H1 (cell line): Measurements from ENCODE around the gene EHD4.

Experiments
- ATF3 ChIP-seq: IDR thresholded peaks from 2 replicates; pipeline ENCODE4 v1.6.1; 2011; ENCODE audit warnings: low read depth, mild to moderate bottlenecking, low read length; ENCODE audit not compliant: insufficient read depth
- CBX5 ChIP-seq: fragments of 300-800, 300-1000 bp; sonication (generic); IDR thresholded peaks from 2 replicates; pipeline ENCODE4 v1.7.1; 2016; ENCODE audit warnings: antibody characterized with exemption, low read length, low read depth
- CBX8 ChIP-seq: fragments of 300-800, 300-1000 bp; sonication (generic); IDR thresholded peaks from 2 replicates; pipeline ENCODE4 v1.7.1; 2016; ENCODE audit warnings: low read depth, low read length, borderline replicate concordance
- EZH2 ChIP-seq: fragments of 200-600 bp; sonication (generic); IDR thresholded peaks from 2 replicates; pipeline ENCODE4 v1.7.1; 2012; ENCODE audit warnings: low read depth, mild to moderate bottlenecking, moderate library complexity, low read length, inconsistent platforms; ENCODE audit not compliant: severe bottlenecking
- MAX ChIP-seq: IDR thresholded peaks from 2 replicates; pipeline ENCODE4 v1.6.1; 2012; ENCODE audit warnings: inconsistent platforms
- POLR2A ChIP-seq, 2 experiments: IDR thresholded peaks; 1 replicate in 1 of 2; 2 replicates in 1 of 2; pipeline ENCODE4 v1.6.1; 2011; ENCODE audit warnings: low read depth in 2 of 2, low read length in 2 of 2, mild to moderate bottlenecking in 2 of 2; ENCODE audit errors: control extremely low read depth in 1 of 2
- POLR2AphosphoS5 ChIP-seq: IDR thresholded peaks from 2 replicates; pipeline ENCODE4 v1.6.1; 2011; ENCODE audit warnings: low read depth, low read length
- SIRT6 ChIP-seq: IDR thresholded peaks from one replicate; pipeline ENCODE4 v1.7.1; 2012; ENCODE audit warnings: low read length, inconsistent platforms
- TAF1 ChIP-seq: IDR thresholded peaks from 2 replicates; pipeline ENCODE4 v1.6.1; 2011; ENCODE audit warnings: mild to moderate bottlenecking, low read depth, low read length
- ZNF274 ChIP-seq: IDR thresholded peaks from 2 replicates; pipeline ENCODE4 v1.7.0; 2012; ENCODE audit warnings: low read length, borderline replicate concordance; ENCODE audit errors: extremely low read depth
- TF ChIP-seq, protein P1 (sequence below), 3 experiments: IDR thresholded peaks; 1 replicate in 2 of 3; 2 replicates in 1 of 3; pipeline versions ENCODE4 v1.5.1 to v1.6.1; 2011; ENCODE audit warnings: low read length in 3 of 3, mild to moderate bottlenecking in 3 of 3, inconsistent platforms in 2 of 3, low read depth in 1 of 3, moderate library complexity in 1 of 3; ENCODE audit not compliant: insufficient read depth in 1 of 3; ENCODE audit errors: control extremely low read depth in 1 of 3

GRCh38 chr15:42020713-42021273 lies 48.4 kb upstream of the EHD4 start, which contains the start of gene PLA2G4E:
- no peak for TF ChIP-seq MAX
- TF ChIP-seq, protein P1, sequence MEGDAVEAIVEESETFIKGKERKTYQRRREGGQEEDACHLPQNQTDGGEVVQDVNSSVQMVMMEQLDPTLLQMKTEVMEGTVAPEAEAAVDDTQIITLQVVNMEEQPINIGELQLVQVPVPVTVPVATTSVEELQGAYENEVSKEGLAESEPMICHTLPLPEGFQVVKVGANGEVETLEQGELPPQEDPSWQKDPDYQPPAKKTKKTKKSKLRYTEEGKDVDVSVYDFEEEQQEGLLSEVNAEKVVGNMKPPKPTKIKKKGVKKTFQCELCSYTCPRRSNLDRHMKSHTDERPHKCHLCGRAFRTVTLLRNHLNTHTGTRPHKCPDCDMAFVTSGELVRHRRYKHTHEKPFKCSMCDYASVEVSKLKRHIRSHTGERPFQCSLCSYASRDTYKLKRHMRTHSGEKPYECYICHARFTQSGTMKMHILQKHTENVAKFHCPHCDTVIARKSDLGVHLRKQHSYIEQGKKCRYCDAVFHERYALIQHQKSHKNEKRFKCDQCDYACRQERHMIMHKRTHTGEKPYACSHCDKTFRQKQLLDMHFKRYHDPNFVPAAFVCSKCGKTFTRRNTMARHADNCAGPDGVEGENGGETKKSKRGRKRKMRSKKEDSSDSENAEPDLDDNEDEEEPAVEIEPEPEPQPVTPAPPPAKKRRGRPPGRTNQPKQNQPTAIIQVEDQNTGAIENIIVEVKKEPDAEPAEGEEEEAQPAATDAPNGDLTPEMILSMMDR (IDR thresholded peaks at IDR 0.05; ENCODE audit: control extremely low read depth in 1 of 3, insufficient read depth in 1 of 3, low read depth in 1 of 3, low read length in 3 of 3), result no peak
- no peak for TF ChIP-seq ZNF274
- TF ChIP-seq POLR2A (IDR thresholded peaks at IDR 0.05; ENCODE audit: control extremely low read depth in 1 of 2, low read depth in 2 of 2, low read length in 2 of 2), result no peak
- TF ChIP-seq POLR2AphosphoS5, result no peak
- TF ChIP-seq TAF1, result no peak
- no peak for TF ChIP-seq EZH2
- no peak for TF ChIP-seq SIRT6
- no peak for TF ChIP-seq CBX8
- no peak for TF ChIP-seq ATF3
- TF ChIP-seq CBX5, result no peak
